NCI-H2107 treated with DMSO at 0.1 percent for 48 hours (cell line): ENCODE data around the gene XKR3.
"Not testable (repeated sequence)": the region's sequence is repeated elsewhere in the genome, so short reads cannot be mapped to it uniquely, and the experiment has no call there.

Experiments
- DNase-seq: peaks from one replicate; lab custom pipeline; 2025; ENCODE audit not compliant: unreplicated experiment; lab: John Stamatoyannopoulos, UW

The XKR3 gene

GRCh38 chr22:16824716-16825687, at the start of gene XKR3:
Gene XKR3 (minus strand): TSS chr22:16825411. CDS start chr22:16808073, 17,338 bp downstream.
- no peak for DNase-seq

GRCh38 chr22:16869640-16870039, 44.4 kb upstream of the XKR3 start:
- DNase-seq: not testable (repeated sequence)

- no peak for DNase-seq
Measured at GRCh38 chr22:16866167-16866566, 41.0 kb upstream of the XKR3 start.

- not testable (repeated sequence) for DNase-seq
Measured at GRCh38 chr22:16856851-16857250, 31.6 kb upstream of the XKR3 start.

GRCh38 chr22:16854631-16855030, 29.4 kb upstream of the XKR3 start:
- no peak for DNase-seq

GRCh38 chr22:16851268-16851996, 26.2 kb upstream of the XKR3 start:
- DNase-seq: not testable (repeated sequence)

GRCh38 chr22:16847271-16847670, 22.1 kb upstream of the XKR3 start:
- no peak for DNase-seq

GRCh38 chr22:16845881-16846280, 20.7 kb upstream of the XKR3 start:
- no peak for DNase-seq

GRCh38 chr22:16845465-16845864, 20.3 kb upstream of the XKR3 start:
- DNase-seq: no peak

GRCh38 chr22:16844529-16844928, 19.3 kb upstream of the XKR3 start:
- no peak for DNase-seq

GRCh38 chr22:16838073-16838472, 12.9 kb upstream of the XKR3 start:
- DNase-seq: no peak

GRCh38 chr22:16834971-16835370, 9.8 kb upstream of the XKR3 start:
- DNase-seq: no peak

- no peak for DNase-seq
Measured at GRCh38 chr22:16831257-16831656, 6.0 kb upstream of the XKR3 start.

- no peak for DNase-seq
Measured at GRCh38 chr22:16829985-16830384, 4.8 kb upstream of the XKR3 start.

- DNase-seq: no peak
Measured at GRCh38 chr22:16828876-16829275, 3.7 kb upstream of the XKR3 start.

- no peak for DNase-seq
Measured at GRCh38 chr22:16827506-16827905, 2.3 kb upstream of the XKR3 start.

GRCh38 chr22:16819249-16819648, 6.0 kb downstream of the XKR3 start:
- no peak for DNase-seq

- DNase-seq: no peak
Measured at GRCh38 chr22:16818538-16818937, 6.7 kb downstream of the XKR3 start.

GRCh38 chr22:16815073-16815472, 10.1 kb downstream of the XKR3 start:
- DNase-seq: no peak

- DNase-seq: no peak
Measured at GRCh38 chr22:16810188-16810802, 14.9 kb downstream of the XKR3 start.

GRCh38 chr22:16808744-16809143, 16.5 kb downstream of the XKR3 start:
- no peak for DNase-seq

GRCh38 chr22:16807109-16807508, 18.1 kb downstream of the XKR3 start:
- no peak for DNase-seq
